PC-9 (cell line): ENCODE measurements around the gene PRRT2. TPM values are rescaled to one million over a fixed set of nuclear protein-coding genes. Genes with fewer than 3 reads are reported as not detected.

Source experiments
- BruUV-seq: library from RNA; stranded (reverse); fragments of 400-500 nt; replicated peaks from 2 replicates; lab custom pipeline; 2021; lab: Mats Ljungman, UMichigan
- CTCF ChIA-PET: fragments of 300-600 bp; sonication (Branson Sonifier 250); formaldehyde crosslinking; loops from one replicate; lab custom pipeline; 2022; ENCODE audit warnings: antibody characterized with exemption; lab: Charles Lee
- POLR2A ChIA-PET: fragments of 300-600 bp; sonication (Branson Sonifier 250); formaldehyde crosslinking; loops from one replicate; lab custom pipeline; 2022; ENCODE audit warnings: antibody characterized with exemption; ENCODE audit not compliant: unreplicated experiment; lab: Charles Lee
- DNase-seq, 2 experiments: peaks; one replicate each; pipeline versions ENCODE4 v3.0.0 to v3.0.0-alpha.2; 2015 to 2022; ENCODE audit warnings: mixed read lengths in 1 of 2
- H2AFZ ChIP-seq: fragments of 200-600 bp; sonication (generic); 2 replicates; pipeline ENCODE4 v1.8.1; 2017; ENCODE audit warnings: antibody characterized with exemption
- H3F3A ChIP-seq: fragments of 200-600 bp; sonication (generic); 2 replicates; pipeline ENCODE4 v1.8.1; 2017; ENCODE audit warnings: antibody characterized with exemption, mild to moderate bottlenecking, low read depth; ENCODE audit not compliant: insufficient read depth
- H3K27ac ChIP-seq: fragments of 200-600 bp; sonication (generic); 2 replicates; pipeline ENCODE4 v1.6.1; 2016; ENCODE audit warnings: mixed run types
- H3K27me3 ChIP-seq: fragments of 200-600 bp; sonication (generic); 2 replicates; pipeline ENCODE4 v1.6.1; 2016; ENCODE audit warnings: low read depth, mixed run types; ENCODE audit not compliant: insufficient read depth
- H3K36me3 ChIP-seq: fragments of 200-600 bp; sonication (generic); 2 replicates; pipeline ENCODE4 v1.6.1; 2016; ENCODE audit warnings: low read depth, mixed run types
- H3K4me1 ChIP-seq: fragments of 200-600 bp; sonication (generic); replicated peaks from 2 replicates; pipeline ENCODE4 v1.6.1; 2016; ENCODE audit warnings: mixed run types; ENCODE audit not compliant: insufficient read depth
- H3K4me2 ChIP-seq: fragments of 200-600 bp; sonication (generic); 2 replicates; pipeline ENCODE4 v1.6.1; 2017; ENCODE audit warnings: mixed run types
- H3K4me3 ChIP-seq: fragments of 200-600 bp; sonication (generic); 2 replicates; pipeline ENCODE4 v1.6.1; 2016; ENCODE audit warnings: mixed run types
- H3K79me2 ChIP-seq: fragments of 200-600 bp; sonication (generic); 2 replicates; pipeline ENCODE4 v1.6.1; 2017; ENCODE audit warnings: low read depth, mixed run types
- H3K9me2 ChIP-seq: fragments of 200-600 bp; sonication (generic); 2 replicates; pipeline ENCODE4 v1.8.1; 2017; ENCODE audit warnings: mild to moderate bottlenecking; ENCODE audit not compliant: insufficient read depth
- H3K9me3 ChIP-seq: fragments of 200-600 bp; sonication (generic); 2 replicates; pipeline ENCODE4 v1.8.1; 2016; ENCODE audit warnings: low read depth; ENCODE audit not compliant: insufficient read depth
- H4K20me1 ChIP-seq: fragments of 200-600 bp; sonication (generic); 2 replicates; pipeline ENCODE4 v1.8.1; 2017; ENCODE audit not compliant: insufficient read depth
- CTCF ChIP-seq: fragments of 200-600 bp; sonication (generic); conservative IDR thresholded peaks from 2 replicates; pipeline ENCODE4 v1.6.1; 2017; ENCODE audit warnings: mixed run types, antibody characterized with exemption, mild to moderate bottlenecking, moderate library complexity
- EZH2 ChIP-seq: fragments of 200-600 bp; sonication (generic); IDR thresholded peaks from 2 replicates; pipeline ENCODE4 v1.8.0; 2017; ENCODE audit warnings: antibody characterized with exemption, low read depth
- intact Hi-C: fragments of 100-400 bp; cut with micrococcal nuclease; formaldehyde crosslinking; loops from one replicate; pipeline ENCODE4 v1.10.0; 2022; ENCODE audit not compliant: unreplicated experiment
- total RNA-seq: library from RNA; stranded (reverse); gene quantifications from 2 replicates; pipeline ENCODE4 v1.2.3, GENCODE V29; 2021

Gene PRRT2
- total RNA-seq, 1 experiment from 2014 or later, result 4.9 TPM

- no peak for DNase-seq
- no peaks in the 10 kb centered on the region for H4K20me1 ChIP-seq
- H3K79me2 ChIP-seq, result peaks cover 14% of the 10 kb centered on the region
- H3K9me2 ChIP-seq, result no peaks in the 10 kb centered on the region
- BruUV-seq, result no TSS peak
- TF ChIP-seq CTCF (no peak), EZH2 (no peak)
- no peaks in the 10 kb centered on the region for H3F3A ChIP-seq
- H3K4me3 ChIP-seq, result no peak overlapping the region
- ChIA-PET POLR2A (no interaction called here), CTCF (no interaction called here)
- intact Hi-C loops, result no loop called here
- H3K9me3 ChIP-seq, result no peaks in the 10 kb centered on the region
- H3K4me1 ChIP-seq, result peaks cover 10% of the 10 kb centered on the region
- no peaks in the 10 kb centered on the region for H3K36me3 ChIP-seq
- H3K27me3 ChIP-seq, result no peaks in the 10 kb centered on the region
- no peak overlapping the region for H3K27ac ChIP-seq
- no peak overlapping the region for H3K4me2 ChIP-seq
- H2AFZ ChIP-seq, result no peak overlapping the region
Measured at GRCh38 chr16:29858974-29859373, 47.0 kb downstream of the PRRT2 start.

- Histone ChIP-seq H3K4me3 (no peak overlapping the region), H3K36me3 (no peaks in the 10 kb centered on the region), H2AFZ (no peak overlapping the region), H3K4me1 (peaks cover 10% of the 10 kb centered on the region), H3K9me2 (no peaks in the 10 kb centered on the region), H3K27me3 (no peaks in the 10 kb centered on the region), H3K4me2 (no peak overlapping the region), H3F3A (no peaks in the 10 kb centered on the region), H3K27ac (no peak overlapping the region), H3K9me3 (no peaks in the 10 kb centered on the region), H3K79me2 (peaks cover 14% of the 10 kb centered on the region), H4K20me1 (no peaks in the 10 kb centered on the region)
- DNase-seq, result no peak
- intact Hi-C loops, result loop anchor here (5.0 kb wide), 1 partner anchor 37 kb away; the partner anchor contains the start of gene SEZ6L2
- BruUV-seq, result no TSS peak
- ChIA-PET CTCF (no interaction called here), POLR2A (no interaction called here)
- TF ChIP-seq EZH2 (no peak), CTCF (no peak)
Measured at GRCh38 chr16:29860218-29860617, 48.2 kb downstream of the PRRT2 start.

GRCh38 chr16:29862383-29862883 is 50.4 kb downstream of the PRRT2 start:
- POLR2A ChIA-PET, result interaction anchor here (0.6 to 1.0 kb wide), 2 partner anchors 76 to 111 kb away, joined by 4 read pairs; no protein-coding TSS in a partner anchor
- no TSS peak for BruUV-seq

More at GRCh38 chr16:29862383-29862883, 50.4 kb downstream of the PRRT2 start:
- Histone ChIP-seq H3K27me3 (no peaks in the 10 kb centered on the region), H3K9me2 (no peaks in the 10 kb centered on the region), H3K27ac (no peak overlapping the region), H3K4me2 (peak overlapping the region; percentile 97), H3K36me3 (no peaks in the 10 kb centered on the region), H3K79me2 (peaks cover 14% of the 10 kb centered on the region), H3F3A (no peaks in the 10 kb centered on the region), H2AFZ (peak overlapping the region; percentile 92), H4K20me1 (no peaks in the 10 kb centered on the region), H3K4me3 (peak overlapping the region; percentile 78), H3K9me3 (no peaks in the 10 kb centered on the region), H3K4me1 (peaks cover 10% of the 10 kb centered on the region)
- DNase-seq, result peak in 1 of 2 experiments; percentile 48
- intact Hi-C loops, result loop anchor here (2.0 to 5.0 kb wide), 5 partner anchors 35 to 162 kb away; partner anchors contain the start of genes INO80E, MVP and SEZ6L2
- TF ChIP-seq CTCF (peak; percentile 44; the same call in 1 of the 2 replicates), EZH2 (no peak)
- CTCF ChIA-PET, result interaction anchor here (0.9 kb wide), 1 partner anchor 14 kb away, joined by 5 read pairs; no protein-coding TSS in a partner anchor
